ENCODE measurements around the gene DYRK4. TPM values are rescaled to one million over a fixed set of nuclear protein-coding genes. Genes with fewer than 3 reads are reported as not detected.

The DYRK4 gene
- total and polyA plus RNA-seq, 8 donors = 15.2 to 50.2 (median 20.7) TPM

DNA sequence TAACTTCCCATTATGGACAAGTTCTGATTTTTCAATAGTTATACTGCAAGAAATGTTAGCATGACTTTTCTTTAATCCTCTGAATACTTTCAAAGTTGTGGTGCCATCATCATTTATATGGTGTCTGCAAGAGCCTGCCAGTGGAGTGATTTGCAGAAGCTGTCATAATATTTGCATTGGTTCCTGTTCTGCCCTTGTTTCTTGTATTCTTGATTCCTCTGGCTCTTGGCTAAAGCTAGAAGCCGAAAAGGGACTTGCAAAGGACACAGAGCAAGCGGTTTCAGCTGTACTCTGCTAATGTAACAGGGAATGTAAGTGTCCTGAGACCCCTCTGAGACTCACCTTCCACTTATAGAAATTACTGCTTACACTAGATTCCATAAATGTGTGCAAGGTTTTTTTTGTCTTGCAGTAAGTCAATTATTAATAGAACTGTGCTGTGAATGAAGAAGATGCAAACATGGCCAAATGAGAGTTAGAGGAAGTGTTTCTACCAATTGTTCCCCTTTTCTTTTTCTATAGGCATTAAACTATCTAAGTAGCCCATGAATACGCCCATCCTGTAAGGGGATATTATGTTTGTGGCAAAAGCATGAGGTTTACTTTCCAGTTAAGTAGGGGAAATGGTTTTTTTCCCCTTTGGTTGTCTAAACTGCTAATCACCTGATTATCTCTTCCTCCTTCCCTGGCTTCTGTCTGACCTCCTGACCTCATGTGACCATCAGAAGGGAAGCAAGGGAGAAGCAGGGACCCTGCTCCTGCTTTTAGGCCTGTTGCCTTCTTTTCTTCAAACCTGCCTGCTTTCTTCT is 5.3 kb downstream of the DYRK4 start:
- no peaks in the 10 kb centered on the region for H3K36me3 ChIP-seq
- FAIRE-seq (no peak), ATAC-seq (peak in 2 of 4 donors; percentile 61 to 72), DNase-seq (no peak)
- no peak overlapping the region for H3K4me3 ChIP-seq
- no peaks in the 10 kb centered on the region for H3K9me3 ChIP-seq
- TF ChIP-seq CTCF (IDR thresholded peaks at IDR 0.05) = no peak
- WGBS, 2 donors = 51 to 52% methylated on average over 3 of the region's 3 CpGs
- peaks cover 0 to under 1% (median 0%) of the 10 kb centered on the region in 3 donors for H3K4me1 ChIP-seq
- H3K27ac ChIP-seq = peak overlapping the region in 1 of 4 donors; percentile 41
- intact Hi-C loops (cut with DNase I) = no loop called here
- no peaks in the 10 kb centered on the region for H3K27me3 ChIP-seq

- intact Hi-C loops (cut with DNase I) = no loop called here
- Histone ChIP-seq H3K4me1 (no peaks in the 10 kb centered on the region), H3K36me3 (no peaks in the 10 kb centered on the region), H3K9me3 (no peaks in the 10 kb centered on the region), H3K4me3 (no peak overlapping the region), H3K27ac (no peak overlapping the region), H3K27me3 (no peaks in the 10 kb centered on the region)
- TF ChIP-seq CTCF (IDR thresholded peaks at IDR 0.05) = no peak
- ATAC-seq (no peak), DNase-seq (no peak), FAIRE-seq (no peak)
- 81 to 91% methylated on average over 4 of the region's 4 CpGs for WGBS, 2 donors
These were observed 7.3 kb downstream of the DYRK4 start for GRCh38 chr12:4569261-4569660.

GRCh38 chr12:4572680-4573079 is 10.7 kb downstream of the DYRK4 start:
- no peak for FAIRE-seq
- WGBS, 2 donors = 69 to 83% methylated on average over 7 of the region's 7 CpGs
- no peaks in the 10 kb centered on the region for H3K36me3 ChIP-seq
- ATAC-seq = no peak
- H3K27me3 ChIP-seq = no peaks in the 10 kb centered on the region
- TF ChIP-seq CTCF (IDR thresholded peaks at IDR 0.05) = no peak
- no peak for DNase-seq
- H3K4me1 ChIP-seq = no peaks in the 10 kb centered on the region
- intact Hi-C loops (cut with DNase I) = no loop called here
- no peak overlapping the region for H3K27ac ChIP-seq
- no peaks in the 10 kb centered on the region for H3K9me3 ChIP-seq
- H3K4me3 ChIP-seq = no peak overlapping the region

GRCh38 chr12:4579305-4580102 is 17.5 kb downstream of the DYRK4 start:
- Histone ChIP-seq H3K27me3 (peaks cover 0 to 7% (median 0%) of the 10 kb centered on the region in 4 donors), H3K9me3 (no peaks in the 10 kb centered on the region), H3K36me3 (no peaks in the 10 kb centered on the region), H3K27ac (no peak overlapping the region), H3K4me3 (no peak overlapping the region), H3K4me1 (no peaks in the 10 kb centered on the region)
- TF ChIP-seq CTCF (IDR thresholded peaks at IDR 0.05) = no peak
- ATAC-seq (peak in 2 of 4 donors; percentile 59 to 60), FAIRE-seq (no peak), DNase-seq (no peak)
- WGBS, 2 donors = 31 to 34% methylated on average over 8 of the region's 8 CpGs
- intact Hi-C loops (cut with DNase I) = no loop called here

Measured in pancreas (tissue), 10 donors.